WTC11 (cell line): ENCODE results near the gene FOXL2NB.

Source experiments
- CREM ChIP-seq: sonication (generic); formaldehyde crosslinking; IDR thresholded peaks from 2 replicates; pipeline ENCODE4 v1.8.1; 2022; ENCODE audit warnings: mild to moderate bottlenecking, missing genetic modification reagents, moderate library complexity
- ETV6 ChIP-seq: sonication (generic); formaldehyde crosslinking; IDR thresholded peaks from 2 replicates; pipeline ENCODE4 v1.8.1; 2022; ENCODE audit warnings: mild to moderate bottlenecking, missing genetic modification reagents
- JUN ChIP-seq: sonication (generic); formaldehyde crosslinking; IDR thresholded peaks from 2 replicates; pipeline ENCODE4 v1.8.0; 2023; ENCODE audit warnings: mild to moderate bottlenecking, missing genetic modification reagents
- MXD4 ChIP-seq: fragments of 250-450 bp; sonication (Bioruptor Pico); IDR thresholded peaks from 2 replicates; pipeline ENCODE4 v1.8.0; 2021; ENCODE audit warnings: mild to moderate bottlenecking, moderate library complexity, borderline replicate concordance
- TF ChIP-seq, protein P1 (sequence below): fragments of 200-600 bp; IDR thresholded peaks from 2 replicates; pipeline ENCODE4 v1.8.0; 2022; ENCODE audit warnings: antibody characterized with exemption

- TF ChIP-seq, protein P1, sequence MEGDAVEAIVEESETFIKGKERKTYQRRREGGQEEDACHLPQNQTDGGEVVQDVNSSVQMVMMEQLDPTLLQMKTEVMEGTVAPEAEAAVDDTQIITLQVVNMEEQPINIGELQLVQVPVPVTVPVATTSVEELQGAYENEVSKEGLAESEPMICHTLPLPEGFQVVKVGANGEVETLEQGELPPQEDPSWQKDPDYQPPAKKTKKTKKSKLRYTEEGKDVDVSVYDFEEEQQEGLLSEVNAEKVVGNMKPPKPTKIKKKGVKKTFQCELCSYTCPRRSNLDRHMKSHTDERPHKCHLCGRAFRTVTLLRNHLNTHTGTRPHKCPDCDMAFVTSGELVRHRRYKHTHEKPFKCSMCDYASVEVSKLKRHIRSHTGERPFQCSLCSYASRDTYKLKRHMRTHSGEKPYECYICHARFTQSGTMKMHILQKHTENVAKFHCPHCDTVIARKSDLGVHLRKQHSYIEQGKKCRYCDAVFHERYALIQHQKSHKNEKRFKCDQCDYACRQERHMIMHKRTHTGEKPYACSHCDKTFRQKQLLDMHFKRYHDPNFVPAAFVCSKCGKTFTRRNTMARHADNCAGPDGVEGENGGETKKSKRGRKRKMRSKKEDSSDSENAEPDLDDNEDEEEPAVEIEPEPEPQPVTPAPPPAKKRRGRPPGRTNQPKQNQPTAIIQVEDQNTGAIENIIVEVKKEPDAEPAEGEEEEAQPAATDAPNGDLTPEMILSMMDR = no peak
- TF ChIP-seq CREM (CRISPR knock-in tag) = no peak
- TF ChIP-seq MXD4 (CRISPR knock-in tag) = no peak
- TF ChIP-seq JUN (CRISPR knock-in tag) = no peak
- TF ChIP-seq ETV6 (CRISPR knock-in tag) = no peak
These were observed 1.5 kb downstream of the FOXL2NB start for GRCh38 chr3:138948371-138949001.
